ENCODE measurements around the gene AGPAT2. TPM values are rescaled to one million over a fixed set of nuclear protein-coding genes. Genes with fewer than 3 reads are reported as not detected.

Gene AGPAT2
- total RNA-seq, 1 donor from 2014 or later: 47.8 TPM

GRCh38 chr9:136726118-136726517 lies 38.9 kb upstream of the AGPAT2 start:
- H3K27me3 Mint-ChIP-seq: peaks cover 5% of the 10 kb centered on the region
- no peak for TF ChIP-seq CTCF (conservative IDR thresholded peaks at IDR 0.05)
- DNase-seq (ENCODE audit: extremely low spot score, unreplicated experiment): no peak
- H3K27ac Mint-ChIP-seq: peak overlapping the region; percentile 96
- no peaks in the 10 kb centered on the region for H3K9me3 Mint-ChIP-seq
- H3K36me3 Mint-ChIP-seq: peaks cover 26% of the 10 kb centered on the region
- H3K4me1 Mint-ChIP-seq (ENCODE audit: unreplicated experiment): peaks cover 23% of the 10 kb centered on the region
- peak overlapping the region; percentile 99 for H3K4me3 Mint-ChIP-seq

- no peak for TF ChIP-seq CTCF (conservative IDR thresholded peaks at IDR 0.05)
Observed at GRCh38 chr9:136725612-136726011, 38.4 kb upstream of the AGPAT2 start.

GRCh38 chr9:136724772-136725171 lies 37.5 kb upstream of the AGPAT2 start:
- no peaks in the 10 kb centered on the region for H3K9me3 Mint-ChIP-seq
- H3K27ac Mint-ChIP-seq: peak overlapping the region; percentile 53
- no peak for TF ChIP-seq CTCF (conservative IDR thresholded peaks at IDR 0.05)
- peaks cover 24% of the 10 kb centered on the region for H3K4me1 Mint-ChIP-seq (ENCODE audit: unreplicated experiment)
- H3K27me3 Mint-ChIP-seq: peaks cover 5% of the 10 kb centered on the region
- DNase-seq (ENCODE audit: extremely low spot score, unreplicated experiment): no peak
- H3K4me3 Mint-ChIP-seq: no peak overlapping the region
- H3K36me3 Mint-ChIP-seq: peaks cover 27% of the 10 kb centered on the region

More at GRCh38 chr9:136725612-136726011, 38.4 kb upstream of the AGPAT2 start:
- Mint-ChIP-seq H3K4me3 (peak overlapping the region; percentile 99), H3K36me3 (peaks cover 27% of the 10 kb centered on the region), H3K27me3 (peaks cover 5% of the 10 kb centered on the region), H3K27ac (peak overlapping the region; percentile 96), H3K9me3 (no peaks in the 10 kb centered on the region), H3K4me1 (ENCODE audit: unreplicated experiment) (peaks cover 25% of the 10 kb centered on the region)
- no peak for DNase-seq (ENCODE audit: extremely low spot score, unreplicated experiment)

- TF ChIP-seq CTCF (conservative IDR thresholded peaks at IDR 0.05): no peak
- no peak overlapping the region for H3K4me3 Mint-ChIP-seq
- H3K27ac Mint-ChIP-seq: peak overlapping the region; percentile 53
- peaks cover 5% of the 10 kb centered on the region for H3K27me3 Mint-ChIP-seq
- H3K4me1 Mint-ChIP-seq (ENCODE audit: unreplicated experiment): peaks cover 20% of the 10 kb centered on the region
- DNase-seq (ENCODE audit: extremely low spot score, unreplicated experiment): no peak
- peaks cover 27% of the 10 kb centered on the region for H3K36me3 Mint-ChIP-seq
- H3K9me3 Mint-ChIP-seq: no peaks in the 10 kb centered on the region
Observed at GRCh38 chr9:136723989-136724388, 36.7 kb upstream of the AGPAT2 start.

- Mint-ChIP-seq H3K27me3 (peaks cover 5% of the 10 kb centered on the region), H3K27ac (no peak overlapping the region), H3K4me3 (peak overlapping the region; percentile 58), H3K4me1 (ENCODE audit: unreplicated experiment) (peaks cover 20% of the 10 kb centered on the region), H3K9me3 (no peaks in the 10 kb centered on the region), H3K36me3 (peaks cover 27% of the 10 kb centered on the region)
- no peak for DNase-seq (ENCODE audit: extremely low spot score, unreplicated experiment)
- no peak for TF ChIP-seq CTCF (conservative IDR thresholded peaks at IDR 0.05)
Observed at GRCh38 chr9:136723362-136723976, 36.2 kb upstream of the AGPAT2 start.
